Mesenchymal stem cell (in vitro differentiated cells and primary cell): ENCODE results near the gene SLC1A2.

Experiments used
- DNase-seq: peaks from one replicate; pipeline ENCODE4 v3.0.0-alpha.2; 2013
- H2AFZ ChIP-seq: one replicate; pipeline ENCODE4 v1.6.1; 2013; ENCODE audit warnings: low read depth, mild to moderate bottlenecking, control low read depth, inconsistent platforms, low read length, moderate library complexity
- H2AK5ac ChIP-seq: 2 replicates; pipeline ENCODE4 v1.6.1; 2013; ENCODE audit warnings: low read length, moderate library complexity, mild to moderate bottlenecking, inconsistent platforms; ENCODE audit not compliant: severe bottlenecking
- H2BK120ac ChIP-seq: one replicate; pipeline ENCODE4 v1.6.1; 2013; ENCODE audit warnings: low read depth, mild to moderate bottlenecking, inconsistent platforms, low read length, moderate library complexity
- H2BK12ac ChIP-seq, 2 experiments: one replicate each; pipeline ENCODE4 v1.6.1; 2013; ENCODE audit warnings: inconsistent platforms in 2 of 2, low read length in 2 of 2, mild to moderate bottlenecking in 2 of 2, moderate library complexity in 2 of 2, control low read depth in 1 of 2
- H2BK15ac ChIP-seq: one replicate; pipeline ENCODE4 v1.6.1; 2013; ENCODE audit warnings: mild to moderate bottlenecking, low read depth, inconsistent platforms; ENCODE audit not compliant: poor library complexity, severe bottlenecking
- H2BK5ac ChIP-seq: 2 replicates; pipeline ENCODE4 v1.6.1; 2013; ENCODE audit warnings: low read depth, mild to moderate bottlenecking, low read length, control low read depth, inconsistent platforms; ENCODE audit not compliant: poor library complexity, severe bottlenecking
- H3K14ac ChIP-seq, 2 experiments: one replicate each; pipeline ENCODE4 v1.6.1; 2013; ENCODE audit warnings: inconsistent platforms in 2 of 2, low read length in 2 of 2, control low read depth in 1 of 2, mild to moderate bottlenecking in 1 of 2, moderate library complexity in 1 of 2
- H3K18ac ChIP-seq, 2 experiments: one replicate each; pipeline ENCODE4 v1.6.1; 2013; ENCODE audit warnings: inconsistent platforms in 2 of 2, low read length in 2 of 2, control low read depth in 1 of 2, low read depth in 1 of 2, mild to moderate bottlenecking in 1 of 2
- H3K23ac ChIP-seq, 2 experiments: one replicate each; pipeline ENCODE4 v1.6.1; 2013; ENCODE audit warnings: inconsistent platforms in 2 of 2, low read length in 2 of 2, mild to moderate bottlenecking in 2 of 2, moderate library complexity in 2 of 2, control low read depth in 1 of 2
- H3K27ac ChIP-seq: 2 replicates; pipeline ENCODE4 v1.5.1; 2013; ENCODE audit warnings: mild to moderate bottlenecking, moderate library complexity, low read length, control low read depth, inconsistent platforms; ENCODE audit not compliant: poor library complexity, severe bottlenecking
- H3K27me3 ChIP-seq, 2 experiments: 2 replicates each; pipeline versions ENCODE4 v1.6.1 to v1.7.0; 2013; ENCODE audit warnings: low read length in 2 of 2, mild to moderate bottlenecking in 2 of 2, moderate library complexity in 2 of 2, control low read depth in 1 of 2, inconsistent platforms in 1 of 2; ENCODE audit not compliant: control insufficient read depth in 1 of 2, insufficient read depth in 1 of 2
- H3K36me3 ChIP-seq, 2 experiments: 2 replicates each; pipeline versions ENCODE4 v1.6.1 to v1.7.0; 2013; ENCODE audit warnings: low read length in 2 of 2, control low read depth in 1 of 2, inconsistent platforms in 1 of 2, low read depth in 1 of 2, mild to moderate bottlenecking in 1 of 2; ENCODE audit not compliant: insufficient read depth in 2 of 2, control insufficient read depth in 1 of 2
- H3K4ac ChIP-seq, 2 experiments: one replicate each; pipeline ENCODE4 v1.6.1; 2013; ENCODE audit warnings: inconsistent platforms in 2 of 2, low read length in 2 of 2, mild to moderate bottlenecking in 2 of 2, moderate library complexity in 2 of 2, control low read depth in 1 of 2, low read depth in 1 of 2
- H3K4me1 ChIP-seq: 2 replicates; pipeline ENCODE4 v1.6.1; 2013; ENCODE audit warnings: low read depth, low read length, control low read depth; ENCODE audit not compliant: control insufficient read depth, insufficient read depth
- H3K4me2 ChIP-seq: 2 replicates; pipeline ENCODE4 v1.6.1; 2013; ENCODE audit warnings: low read length, mild to moderate bottlenecking, inconsistent platforms; ENCODE audit not compliant: poor library complexity, severe bottlenecking
- H3K4me3 ChIP-seq, 2 experiments: 2 replicates each; pipeline versions ENCODE4 v1.5.1 to v1.7.0; 2013; ENCODE audit warnings: low read length in 2 of 2, mild to moderate bottlenecking in 2 of 2, control low read depth in 1 of 2, low read depth in 1 of 2; ENCODE audit not compliant: insufficient read depth in 1 of 2
- H3K79me1 ChIP-seq: replicated peaks from 2 replicates; pipeline ENCODE4 v1.6.1; 2013; ENCODE audit warnings: mild to moderate bottlenecking, control low read depth, low read length, inconsistent platforms; ENCODE audit not compliant: poor library complexity, severe bottlenecking
- H3K9ac ChIP-seq: 2 replicates; pipeline ENCODE4 v1.7.0; 2013; ENCODE audit warnings: mild to moderate bottlenecking, low read length, moderate library complexity
- H3K9me3 ChIP-seq: 2 replicates; pipeline ENCODE4 v1.7.0; 2013; ENCODE audit warnings: mild to moderate bottlenecking, low read length; ENCODE audit not compliant: control insufficient read depth
- H4K8ac ChIP-seq: one replicate; pipeline ENCODE4 v1.6.1; 2013; ENCODE audit warnings: inconsistent platforms, mild to moderate bottlenecking, low read length, moderate library complexity
- H4K91ac ChIP-seq: one replicate; pipeline ENCODE4 v1.6.1; 2013; ENCODE audit warnings: mild to moderate bottlenecking, low read length, inconsistent platforms
- WGBS: methylation state at CpG from one replicate; pipeline ENCODE4 v1.1.7; 2013; ENCODE audit warnings: mixed read lengths; 5-methylcytosine and 5-hydroxymethylcytosine counted together

The SLC1A2 gene

DNA sequence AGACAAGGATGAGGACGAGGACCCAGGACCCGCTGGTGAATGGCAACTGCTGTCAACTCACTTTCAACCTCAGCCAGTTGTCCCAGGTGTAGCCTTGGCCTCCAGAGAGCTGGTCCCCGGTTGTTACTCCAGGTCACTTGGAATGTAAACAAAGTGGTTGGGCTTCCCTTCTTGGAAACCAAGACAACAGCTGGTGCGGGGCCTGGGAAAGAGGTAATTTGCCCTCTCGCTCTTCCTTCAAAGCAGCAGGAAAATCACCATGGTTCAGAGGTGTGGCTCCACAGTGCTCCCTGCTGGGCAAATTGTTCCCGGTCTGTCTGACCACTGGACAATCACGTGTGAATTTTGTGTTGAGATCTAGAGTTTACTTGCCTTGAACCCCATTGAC, 15.0 kb downstream of the SLC1A2 start:
- Histone ChIP-seq H3K4me3 (no peak overlapping the region), H2BK120ac (no peak overlapping the region), H3K4me1 (peaks cover 3% of the 10 kb centered on the region), H3K36me3 (peaks cover 0 to 90% of the 10 kb centered on the region in 2 experiments), H3K79me1 (no peaks in the 10 kb centered on the region), H3K9me3 (no peaks in the 10 kb centered on the region), H2BK15ac (peak overlapping the region; percentile 60), H4K91ac (no peak overlapping the region), H3K4ac (no peak overlapping the region), H3K9ac (peak overlapping the region; percentile 33), H2AK5ac (no peak overlapping the region), H4K8ac (no peak overlapping the region), H2BK5ac (no peak overlapping the region), H3K18ac (no peak overlapping the region), H3K27me3 (peaks cover 0 to 21% of the 10 kb centered on the region in 2 experiments), H3K23ac (no peak overlapping the region), H2AFZ (peak overlapping the region; percentile 73), H3K4me2 (no peak overlapping the region), H3K27ac (no peak overlapping the region), H3K14ac (no peak overlapping the region), H2BK12ac (no peak overlapping the region)
- DNase-seq, result peak; percentile 53
- 34% methylated on average over 7 of the region's 7 CpGs for WGBS

- Histone ChIP-seq H3K18ac (no peak overlapping the region), H3K27ac (no peak overlapping the region), H3K9ac (no peak overlapping the region), H4K8ac (no peak overlapping the region), H3K36me3 (peaks cover 0 to 90% of the 10 kb centered on the region in 2 experiments), H3K4me2 (no peak overlapping the region), H2BK15ac (no peak overlapping the region), H3K23ac (no peak overlapping the region), H2BK5ac (no peak overlapping the region), H3K27me3 (peaks cover 0 to 22% of the 10 kb centered on the region in 2 experiments), H2BK12ac (peak overlapping the region in 1 of 2 experiments; percentile 28), H3K14ac (no peak overlapping the region), H3K9me3 (no peaks in the 10 kb centered on the region), H3K4ac (no peak overlapping the region), H2AFZ (no peak overlapping the region), H2AK5ac (no peak overlapping the region), H3K79me1 (no peaks in the 10 kb centered on the region), H3K4me1 (peaks cover 3% of the 10 kb centered on the region), H2BK120ac (no peak overlapping the region), H4K91ac (no peak overlapping the region), H3K4me3 (no peak overlapping the region)
- WGBS, result 89% methylated on average over 4 of the region's 7 CpGs
- DNase-seq, result no peak
Measured at GRCh38 chr11:35403765-35404387, 15.5 kb downstream of the SLC1A2 start.

GRCh38 chr11:35402751-35403660, 16.4 kb downstream of the SLC1A2 start:
- WGBS, result 97% methylated on average over 5 of the region's 9 CpGs
- H3K36me3 ChIP-seq, result peaks cover 0 to 90% of the 10 kb centered on the region in 2 experiments
- DNase-seq, result no peak

GRCh38 chr11:35398881-35399280, 20.5 kb downstream of the SLC1A2 start:
- H3K4me2 ChIP-seq, result no peak overlapping the region
- H2BK5ac ChIP-seq, result no peak overlapping the region
- H2AFZ ChIP-seq, result no peak overlapping the region
- peaks cover 0 to 18% of the 10 kb centered on the region in 2 experiments for H3K27me3 ChIP-seq
- H3K36me3 ChIP-seq, result peaks cover 0 to 78% of the 10 kb centered on the region in 2 experiments
- no peak overlapping the region for H3K23ac ChIP-seq
- H3K14ac ChIP-seq, result no peak overlapping the region
- no peak overlapping the region for H2AK5ac ChIP-seq
- no peak overlapping the region for H3K4me3 ChIP-seq
- H4K8ac ChIP-seq, result no peak overlapping the region
- H3K18ac ChIP-seq, result no peak overlapping the region
- H3K79me1 ChIP-seq, result no peaks in the 10 kb centered on the region
- DNase-seq, result no peak
- no peak overlapping the region for H3K4ac ChIP-seq
- H3K9ac ChIP-seq, result no peak overlapping the region
- H3K27ac ChIP-seq, result no peak overlapping the region
- no peak overlapping the region for H2BK12ac ChIP-seq
- H3K9me3 ChIP-seq, result no peaks in the 10 kb centered on the region
- no peaks in the 10 kb centered on the region for H3K4me1 ChIP-seq
- no peak overlapping the region for H4K91ac ChIP-seq
- no peak overlapping the region for H2BK15ac ChIP-seq
- H2BK120ac ChIP-seq, result no peak overlapping the region
- 81% methylated on average over 1 of the region's 1 CpG for WGBS

More at GRCh38 chr11:35402751-35403660, 16.4 kb downstream of the SLC1A2 start:
- Histone ChIP-seq H4K91ac (no peak overlapping the region), H2BK5ac (no peak overlapping the region), H3K9ac (no peak overlapping the region), H3K27ac (no peak overlapping the region), H2BK12ac (no peak overlapping the region), H3K9me3 (no peaks in the 10 kb centered on the region), H2AFZ (no peak overlapping the region), H3K4me3 (no peak overlapping the region), H2AK5ac (no peak overlapping the region), H3K18ac (no peak overlapping the region), H4K8ac (no peak overlapping the region), H3K23ac (no peak overlapping the region), H3K4ac (no peak overlapping the region), H3K14ac (peak overlapping the region in 1 of 2 experiments; percentile 7), H2BK15ac (no peak overlapping the region), H3K4me2 (no peak overlapping the region), H3K27me3 (peaks cover 0 to 27% of the 10 kb centered on the region in 2 experiments), H2BK120ac (no peak overlapping the region), H3K79me1 (no peaks in the 10 kb centered on the region), H3K4me1 (peaks cover 3% of the 10 kb centered on the region)
